ENCODE results near the gene ILKAP.

The ILKAP gene

DNA sequence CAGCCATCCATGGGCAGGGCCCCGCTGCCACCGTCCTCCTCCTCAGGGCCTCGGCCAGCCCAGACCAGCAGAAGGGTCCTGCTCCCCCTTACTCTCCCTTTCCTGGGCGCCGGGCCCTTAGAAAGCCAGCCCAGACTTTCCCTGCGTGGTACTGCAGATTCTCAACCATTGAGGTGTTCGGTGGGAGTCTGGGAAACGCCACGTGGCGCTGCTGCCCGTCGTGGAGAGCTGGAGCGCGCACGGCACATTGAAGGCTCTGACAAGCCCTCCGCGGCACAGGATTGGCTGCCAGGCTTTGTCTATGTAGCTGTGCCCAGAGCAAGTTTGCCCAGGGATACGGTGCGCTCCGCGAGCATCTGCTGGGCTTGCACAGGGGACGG is 75.4 kb downstream of the ILKAP start:
- in situ Hi-C loops (cut with HindIII; ENCODE audit: low pct_ligation_motif_present, low sequenced_read_pairs), result no loop called here
- Histone ChIP-seq H3K36me3 (replicated peaks) (no peaks in the 10 kb centered on the region), H3K27ac (no peak overlapping the region), H3K27me3 (replicated peaks) (no peaks in the 10 kb centered on the region), H3K4me3 (ENCODE audit: low read depth, low read length) (no peak overlapping the region)
- DNase-seq, result no peak
- TF ChIP-seq, protein P1, sequence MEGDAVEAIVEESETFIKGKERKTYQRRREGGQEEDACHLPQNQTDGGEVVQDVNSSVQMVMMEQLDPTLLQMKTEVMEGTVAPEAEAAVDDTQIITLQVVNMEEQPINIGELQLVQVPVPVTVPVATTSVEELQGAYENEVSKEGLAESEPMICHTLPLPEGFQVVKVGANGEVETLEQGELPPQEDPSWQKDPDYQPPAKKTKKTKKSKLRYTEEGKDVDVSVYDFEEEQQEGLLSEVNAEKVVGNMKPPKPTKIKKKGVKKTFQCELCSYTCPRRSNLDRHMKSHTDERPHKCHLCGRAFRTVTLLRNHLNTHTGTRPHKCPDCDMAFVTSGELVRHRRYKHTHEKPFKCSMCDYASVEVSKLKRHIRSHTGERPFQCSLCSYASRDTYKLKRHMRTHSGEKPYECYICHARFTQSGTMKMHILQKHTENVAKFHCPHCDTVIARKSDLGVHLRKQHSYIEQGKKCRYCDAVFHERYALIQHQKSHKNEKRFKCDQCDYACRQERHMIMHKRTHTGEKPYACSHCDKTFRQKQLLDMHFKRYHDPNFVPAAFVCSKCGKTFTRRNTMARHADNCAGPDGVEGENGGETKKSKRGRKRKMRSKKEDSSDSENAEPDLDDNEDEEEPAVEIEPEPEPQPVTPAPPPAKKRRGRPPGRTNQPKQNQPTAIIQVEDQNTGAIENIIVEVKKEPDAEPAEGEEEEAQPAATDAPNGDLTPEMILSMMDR (IDR thresholded peaks at IDR 0.05; ENCODE audit: low read depth, low read length, missing control alignments), result no peak

- TF ChIP-seq, protein P1 (IDR thresholded peaks at IDR 0.05; ENCODE audit: low read depth, low read length, missing control alignments), result peak; percentile 15
- Histone ChIP-seq H3K36me3 (replicated peaks) (no peaks in the 10 kb centered on the region), H3K27ac (no peak overlapping the region), H3K27me3 (replicated peaks) (no peaks in the 10 kb centered on the region), H3K4me3 (ENCODE audit: low read depth, low read length) (peak overlapping the region; percentile 5)
- in situ Hi-C loops (cut with HindIII; ENCODE audit: low pct_ligation_motif_present, low sequenced_read_pairs), result no loop called here
- DNase-seq, result peak; percentile 51
Measured at GRCh38 chr2:238127165-238128060, 76.1 kb downstream of the ILKAP start.

DNA sequence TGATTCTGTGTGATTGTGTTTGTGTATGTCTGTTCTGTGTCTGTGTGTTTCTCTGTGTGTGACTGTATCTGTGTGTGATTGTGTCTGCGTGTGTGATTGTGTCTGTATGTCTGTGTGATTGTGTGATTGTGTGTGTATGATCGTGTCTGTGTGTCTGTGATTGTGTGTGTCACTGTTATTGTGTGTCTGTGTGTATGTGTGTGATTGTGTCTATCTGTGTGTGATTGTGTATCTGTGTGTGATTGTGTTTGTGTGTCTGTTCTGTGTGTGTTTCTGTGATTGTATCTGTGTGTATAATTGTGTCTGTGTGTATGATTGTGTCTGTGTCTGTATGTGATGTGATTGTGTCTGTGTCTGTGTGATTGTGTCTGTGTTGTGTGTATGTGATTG is 76.7 kb downstream of the ILKAP start:
- Histone ChIP-seq H3K4me3 (ENCODE audit: low read depth, low read length) (no peak overlapping the region), H3K36me3 (replicated peaks) (no peaks in the 10 kb centered on the region), H3K27ac (no peak overlapping the region), H3K27me3 (replicated peaks) (no peaks in the 10 kb centered on the region)
- TF ChIP-seq, protein P1 (IDR thresholded peaks at IDR 0.05; ENCODE audit: low read depth, low read length, missing control alignments), result no peak
- DNase-seq, result no peak
- in situ Hi-C loops (cut with HindIII; ENCODE audit: low pct_ligation_motif_present, low sequenced_read_pairs), result no loop called here

DNA sequence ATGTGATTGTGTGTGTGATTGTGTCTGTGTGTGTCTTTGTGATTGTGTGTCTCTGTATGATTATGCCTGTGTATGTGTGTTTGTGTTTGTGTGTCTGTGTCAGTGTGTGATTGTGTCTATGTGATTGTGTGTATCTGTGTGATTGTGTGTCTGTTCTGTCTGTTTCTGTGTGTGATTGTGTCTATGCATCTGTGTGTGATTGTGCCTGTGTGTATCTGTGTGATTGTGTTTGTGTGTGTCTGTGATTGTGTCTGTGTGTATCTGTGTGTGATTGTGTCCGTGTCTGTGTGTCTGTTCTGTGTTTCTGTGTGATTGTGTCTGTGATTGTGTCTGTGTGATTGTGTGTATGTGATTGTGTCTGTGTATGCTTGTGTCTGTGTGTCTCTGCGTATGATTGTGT is 77.2 kb downstream of the ILKAP start:
- no peak for DNase-seq
- in situ Hi-C loops (cut with HindIII; ENCODE audit: low pct_ligation_motif_present, low sequenced_read_pairs), result no loop called here
- Histone ChIP-seq H3K36me3 (replicated peaks) (no peaks in the 10 kb centered on the region), H3K27me3 (replicated peaks) (no peaks in the 10 kb centered on the region), H3K4me3 (ENCODE audit: low read depth, low read length) (no peak overlapping the region), H3K27ac (no peak overlapping the region)
- TF ChIP-seq, protein P1 (IDR thresholded peaks at IDR 0.05; ENCODE audit: low read depth, low read length, missing control alignments), result no peak

- Histone ChIP-seq H3K36me3 (replicated peaks) (no peaks in the 10 kb centered on the region), H3K27ac (no peak overlapping the region), H3K27me3 (replicated peaks) (no peaks in the 10 kb centered on the region), H3K4me3 (ENCODE audit: low read depth, low read length) (no peak overlapping the region)
- TF ChIP-seq, protein P1 (IDR thresholded peaks at IDR 0.05; ENCODE audit: low read depth, low read length, missing control alignments), result no peak
- DNase-seq, result no peak
- in situ Hi-C loops (cut with HindIII; ENCODE audit: low pct_ligation_motif_present, low sequenced_read_pairs), result no loop called here
Measured at GRCh38 chr2:238125127-238125885, 78.2 kb downstream of the ILKAP start.

Data from brain microvascular endothelial cell (primary cell).